ENCODE data around the gene ZBTB22. TPM values are rescaled to one million over a fixed set of nuclear protein-coding genes. Genes with fewer than 3 reads are reported as not detected.

The ZBTB22 gene
- total RNA-seq, 1 experiment from 2014 or later, result 11.7 TPM

- no peak for ATAC-seq
- Histone ChIP-seq H3K9ac (ENCODE audit: low read length) (no peak overlapping the region), H3K4me2 (ENCODE audit: low read length) (no peak overlapping the region), H3K27me3 (ENCODE audit: insufficient read depth, low read length) (no peaks in the 10 kb centered on the region), H3K79me2 (ENCODE audit: insufficient read depth, low read length) (peaks cover 44% of the 10 kb centered on the region), H2AFZ (ENCODE audit: low read depth, low read length, poor library complexity, severe bottlenecking) (no peak overlapping the region), H4K20me1 (ENCODE audit: insufficient read depth) (no peaks in the 10 kb centered on the region), H3K36me3 (ENCODE audit: control insufficient read depth in 1 of 2, insufficient read depth in 2 of 2, low read length in 2 of 2) (peaks cover 22 to 28% of the 10 kb centered on the region in 2 experiments; a peak in 3 of 4 replicates), H3K9me3 (ENCODE audit: control insufficient read depth in 1 of 2, insufficient read depth in 1 of 2, low read depth in 1 of 2, low read length in 2 of 2) (no peaks in the 10 kb centered on the region), H3K27ac (ENCODE audit: low read depth, low read length) (peak overlapping the region; percentile 89; the same call in 1 of the 2 replicates), H3K9me2 (ENCODE audit: insufficient read depth) (no peaks in the 10 kb centered on the region), H3K4me1 (ENCODE audit: control insufficient read depth in 1 of 2, insufficient read depth in 2 of 2, low read length in 2 of 2) (peaks cover 43 to 64% of the 10 kb centered on the region in 2 experiments), H3K4me3 (replicated peaks in 1 of 2; ENCODE audit: low read depth in 1 of 2, low read length in 2 of 2) (no peak overlapping the region)
- ChIA-PET RAD21 (ENCODE audit: low non-redundant PET in 1 of 2, low total read pairs in 2 of 2, uncharacterized antibody in 2 of 2, unreplicated experiment in 2 of 2) (no interaction called here), CTCF (no interaction called here), POLR2A (interaction anchor here (2.3 kb wide), 1 partner anchor 39 kb away, joined by 8 read pairs; the partner anchor contains the start of gene B3GALT4)
- BruUV-seq (replicated peaks), result no TSS peak
- no peak for TF ChIP-seq ZNF274 (IDR thresholded peaks at IDR 0.05; ENCODE audit: low read depth, low read length)
- no peak for TF ChIP-seq RAD21 (IDR thresholded peaks at IDR 0.05; ENCODE audit: low read depth)
- TF ChIP-seq EGR1 (IDR thresholded peaks at IDR 0.05; ENCODE audit: low read depth), result no peak
- no peak for TF ChIP-seq CEBPB (IDR thresholded peaks at IDR 0.05; ENCODE audit: low read depth)
- TF ChIP-seq YY1 (IDR thresholded peaks at IDR 0.05; ENCODE audit: extremely low read depth, insufficient replicate concordance, low read depth, low read length), result no peak
- TF ChIP-seq, protein P1, sequence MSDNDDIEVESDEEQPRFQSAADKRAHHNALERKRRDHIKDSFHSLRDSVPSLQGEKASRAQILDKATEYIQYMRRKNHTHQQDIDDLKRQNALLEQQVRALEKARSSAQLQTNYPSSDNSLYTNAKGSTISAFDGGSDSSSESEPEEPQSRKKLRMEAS (IDR thresholded peaks at IDR 0.05), result no peak
- TF ChIP-seq CBX3 (IDR thresholded peaks at IDR 0.05; ENCODE audit: low read depth), result no peak
- no peak for TF ChIP-seq JUND (IDR thresholded peaks at IDR 0.05)
- TF ChIP-seq ZFX (IDR thresholded peaks at IDR 0.05), result no peak
- TF ChIP-seq, protein P2, sequence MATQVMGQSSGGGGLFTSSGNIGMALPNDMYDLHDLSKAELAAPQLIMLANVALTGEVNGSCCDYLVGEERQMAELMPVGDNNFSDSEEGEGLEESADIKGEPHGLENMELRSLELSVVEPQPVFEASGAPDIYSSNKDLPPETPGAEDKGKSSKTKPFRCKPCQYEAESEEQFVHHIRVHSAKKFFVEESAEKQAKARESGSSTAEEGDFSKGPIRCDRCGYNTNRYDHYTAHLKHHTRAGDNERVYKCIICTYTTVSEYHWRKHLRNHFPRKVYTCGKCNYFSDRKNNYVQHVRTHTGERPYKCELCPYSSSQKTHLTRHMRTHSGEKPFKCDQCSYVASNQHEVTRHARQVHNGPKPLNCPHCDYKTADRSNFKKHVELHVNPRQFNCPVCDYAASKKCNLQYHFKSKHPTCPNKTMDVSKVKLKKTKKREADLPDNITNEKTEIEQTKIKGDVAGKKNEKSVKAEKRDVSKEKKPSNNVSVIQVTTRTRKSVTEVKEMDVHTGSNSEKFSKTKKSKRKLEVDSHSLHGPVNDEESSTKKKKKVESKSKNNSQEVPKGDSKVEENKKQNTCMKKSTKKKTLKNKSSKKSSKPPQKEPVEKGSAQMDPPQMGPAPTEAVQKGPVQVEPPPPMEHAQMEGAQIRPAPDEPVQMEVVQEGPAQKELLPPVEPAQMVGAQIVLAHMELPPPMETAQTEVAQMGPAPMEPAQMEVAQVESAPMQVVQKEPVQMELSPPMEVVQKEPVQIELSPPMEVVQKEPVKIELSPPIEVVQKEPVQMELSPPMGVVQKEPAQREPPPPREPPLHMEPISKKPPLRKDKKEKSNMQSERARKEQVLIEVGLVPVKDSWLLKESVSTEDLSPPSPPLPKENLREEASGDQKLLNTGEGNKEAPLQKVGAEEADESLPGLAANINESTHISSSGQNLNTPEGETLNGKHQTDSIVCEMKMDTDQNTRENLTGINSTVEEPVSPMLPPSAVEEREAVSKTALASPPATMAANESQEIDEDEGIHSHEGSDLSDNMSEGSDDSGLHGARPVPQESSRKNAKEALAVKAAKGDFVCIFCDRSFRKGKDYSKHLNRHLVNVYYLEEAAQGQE (IDR thresholded peaks at IDR 0.05; ENCODE audit: low read depth), result no peak
- TF ChIP-seq ELF1 (IDR thresholded peaks at IDR 0.05; ENCODE audit: borderline replicate concordance, low read depth), result no peak
- TF ChIP-seq SRF (IDR thresholded peaks at IDR 0.05; ENCODE audit: low read depth), result no peak
- DNase-seq (ENCODE audit: low read depth, low spot score), result no peak
- intact Hi-C loops (cut with micrococcal nuclease), result loop anchor here (2.0 kb wide), 1 partner anchor 17 kb away; the partner anchor contains the start of gene RGL2
These were observed 1.5 kb downstream of the ZBTB22 start for GRCh38 chr6:33315793-33316602.
